GM12872 (cell line): Measurements from ENCODE around the gene POFUT2.

Experiments used
- TF ChIP-seq, protein P1 (sequence below): IDR thresholded peaks from 3 replicates; pipeline ENCODE4 v1.5.1; 2011; ENCODE audit warnings: low read depth, mild to moderate bottlenecking, low read length, moderate library complexity; ENCODE audit not compliant: insufficient read depth

The POFUT2 gene

DNA sequence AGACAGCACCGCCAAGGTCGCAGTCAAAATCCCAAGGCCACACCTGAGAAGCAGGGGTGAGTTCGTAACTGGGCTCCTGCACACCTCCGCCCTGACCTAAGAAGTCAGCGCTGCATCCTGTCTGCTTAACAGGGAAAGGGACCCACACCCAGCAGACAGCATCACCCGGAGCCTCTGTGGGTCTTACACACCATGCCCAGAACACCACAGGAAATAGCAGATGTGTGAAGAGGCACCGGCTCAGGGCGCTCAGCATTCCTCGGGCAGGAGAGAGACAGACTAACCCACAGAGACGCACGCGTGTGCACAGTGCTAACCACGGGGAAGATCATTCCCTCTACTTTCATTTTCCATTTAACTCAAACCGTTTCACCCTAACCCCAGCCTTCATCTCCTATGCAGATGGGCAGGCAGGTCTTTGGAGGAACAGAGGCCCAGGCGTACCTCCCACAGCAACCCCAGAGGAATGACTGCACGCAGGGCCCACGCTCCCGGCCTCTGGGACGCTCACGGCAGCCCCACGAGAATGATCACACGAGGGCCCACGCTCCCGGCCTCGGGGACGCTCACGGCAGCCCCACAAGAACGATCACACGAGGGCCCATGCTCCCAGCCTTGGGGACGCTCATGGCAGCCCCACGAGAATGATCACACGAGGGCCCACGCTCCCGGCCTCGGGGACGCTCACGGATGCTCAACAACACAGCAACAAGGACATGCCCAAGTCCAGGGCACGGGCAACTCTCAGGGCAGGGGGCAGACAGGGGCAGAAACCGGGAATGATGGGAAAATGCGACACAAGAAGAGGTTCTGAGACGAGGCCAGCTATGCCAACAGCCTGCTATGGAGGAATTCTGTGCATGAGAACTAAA is 20.9 kb downstream of the POFUT2 start:
- TF ChIP-seq, protein P1, sequence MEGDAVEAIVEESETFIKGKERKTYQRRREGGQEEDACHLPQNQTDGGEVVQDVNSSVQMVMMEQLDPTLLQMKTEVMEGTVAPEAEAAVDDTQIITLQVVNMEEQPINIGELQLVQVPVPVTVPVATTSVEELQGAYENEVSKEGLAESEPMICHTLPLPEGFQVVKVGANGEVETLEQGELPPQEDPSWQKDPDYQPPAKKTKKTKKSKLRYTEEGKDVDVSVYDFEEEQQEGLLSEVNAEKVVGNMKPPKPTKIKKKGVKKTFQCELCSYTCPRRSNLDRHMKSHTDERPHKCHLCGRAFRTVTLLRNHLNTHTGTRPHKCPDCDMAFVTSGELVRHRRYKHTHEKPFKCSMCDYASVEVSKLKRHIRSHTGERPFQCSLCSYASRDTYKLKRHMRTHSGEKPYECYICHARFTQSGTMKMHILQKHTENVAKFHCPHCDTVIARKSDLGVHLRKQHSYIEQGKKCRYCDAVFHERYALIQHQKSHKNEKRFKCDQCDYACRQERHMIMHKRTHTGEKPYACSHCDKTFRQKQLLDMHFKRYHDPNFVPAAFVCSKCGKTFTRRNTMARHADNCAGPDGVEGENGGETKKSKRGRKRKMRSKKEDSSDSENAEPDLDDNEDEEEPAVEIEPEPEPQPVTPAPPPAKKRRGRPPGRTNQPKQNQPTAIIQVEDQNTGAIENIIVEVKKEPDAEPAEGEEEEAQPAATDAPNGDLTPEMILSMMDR: no peak

- TF ChIP-seq, protein P1: no peak
Observed at GRCh38 chr21:45265721-45266517, 21.8 kb downstream of the POFUT2 start.

DNA sequence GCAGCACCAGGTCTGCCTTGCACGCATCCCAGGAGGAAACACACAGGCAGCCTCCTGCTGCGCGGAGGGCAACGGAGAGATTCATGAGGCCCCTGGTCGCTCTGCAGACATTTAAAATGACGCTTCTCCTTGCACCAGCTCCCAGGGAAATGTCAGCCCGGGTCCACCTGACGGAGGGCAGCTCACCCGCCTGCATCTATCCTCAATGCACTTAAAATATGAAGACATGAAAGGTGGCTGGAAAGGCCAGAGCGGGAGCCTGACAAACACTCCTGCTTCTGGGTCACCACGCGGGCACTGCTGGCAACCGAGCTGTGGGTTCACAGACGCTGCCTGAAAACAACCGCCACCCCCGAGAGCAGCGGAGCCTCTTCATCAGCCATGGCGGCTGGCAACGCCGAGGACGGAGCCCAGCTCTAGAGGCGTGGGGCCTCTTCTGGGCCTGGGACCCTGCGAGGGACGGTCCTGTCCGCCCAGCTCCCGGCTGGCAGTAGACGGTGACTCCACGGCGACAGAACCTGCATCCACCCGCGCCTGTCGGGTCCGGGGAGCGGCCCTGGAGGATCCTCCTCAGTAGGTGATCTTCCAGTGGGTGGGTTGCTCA is 22.7 kb downstream of the POFUT2 start:
- TF ChIP-seq, protein P1: no peak

DNA sequence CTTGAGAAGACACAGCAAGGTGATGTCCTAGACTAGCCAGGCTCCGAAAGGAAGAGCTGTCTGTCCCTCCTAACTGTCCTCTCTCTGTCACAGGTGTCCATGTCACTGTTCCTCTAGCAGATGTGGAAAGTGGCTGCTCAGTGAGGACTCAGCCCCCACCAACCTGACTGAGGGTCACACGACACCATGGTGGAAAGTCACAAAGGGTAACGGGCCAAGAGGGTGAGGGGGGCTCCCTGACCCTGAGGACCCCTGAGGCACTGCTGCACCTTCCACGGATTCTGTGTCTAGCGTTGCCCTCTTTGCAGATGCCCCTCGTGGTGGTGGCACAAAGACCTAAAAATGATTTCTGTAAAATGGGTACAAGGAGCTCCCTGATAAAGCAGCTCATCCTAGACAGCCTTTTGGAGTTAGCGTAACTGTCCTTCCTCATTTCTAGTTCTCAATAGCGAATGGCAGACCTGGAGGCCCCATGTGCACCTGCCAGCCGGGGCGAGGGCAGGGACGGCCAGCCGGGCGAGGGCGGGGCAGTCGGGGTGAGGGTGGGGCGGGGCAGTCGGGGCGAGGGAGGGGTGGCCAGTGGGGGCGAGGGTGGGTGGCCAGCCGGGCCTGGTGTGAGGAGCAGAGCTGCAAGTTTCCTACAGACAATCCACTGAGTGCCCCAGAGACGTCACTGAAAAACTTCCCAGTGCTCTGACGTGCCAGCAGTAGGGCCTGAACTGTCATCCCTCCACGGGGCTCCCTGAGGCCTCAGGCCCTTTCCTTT is 23.4 kb downstream of the POFUT2 start:
- TF ChIP-seq, protein P1: no peak

GRCh38 chr21:45263534-45263933 is 24.2 kb downstream of the POFUT2 start:
- TF ChIP-seq, protein P1: no peak

DNA sequence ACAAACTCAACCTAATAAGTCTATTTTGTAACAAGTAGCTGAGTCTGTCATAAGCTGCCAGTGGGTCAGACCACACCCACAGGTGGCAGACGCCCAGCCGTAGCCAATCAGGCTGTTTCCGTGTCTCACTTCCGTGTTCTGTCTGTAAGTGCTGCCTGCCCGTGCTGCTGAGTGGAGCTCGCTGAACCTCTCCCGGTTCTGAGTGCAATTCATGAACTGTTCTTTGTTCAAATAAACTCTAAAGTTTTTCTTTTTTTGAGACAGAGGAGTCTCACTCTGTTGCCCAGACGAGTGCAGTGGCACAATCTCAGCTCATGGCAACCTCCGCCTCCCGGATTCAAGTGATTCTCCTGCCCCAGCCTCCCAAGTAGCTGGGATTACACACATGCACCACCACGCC is 25.1 kb downstream of the POFUT2 start:
- TF ChIP-seq, protein P1: no peak
